K562 (cell line): ENCODE data around the gene ARSI. TPM values are rescaled to one million over a fixed set of nuclear protein-coding genes. Genes with fewer than 3 reads are reported as not detected.

Experiments
- CREM ChIP-seq: IDR thresholded peaks from 2 replicates; pipeline ENCODE4 v1.6.1; 2014; ENCODE audit warnings: antibody characterized with exemption, low read depth
- DACH1 ChIP-seq: fragments of 450-650 bp; IDR thresholded peaks from 2 replicates; pipeline ENCODE4 v1.6.1; 2018; ENCODE audit not compliant: partially characterized antibody
- DEAF1 ChIP-seq: fragments of 450-650 bp; formaldehyde crosslinking; IDR thresholded peaks from 2 replicates; pipeline ENCODE4 v1.4.0; 2020; ENCODE audit warnings: mild to moderate bottlenecking, moderate library complexity
- DMBX1 ChIP-seq: fragments of 250-450 bp; sonication (Bioruptor Pico); IDR thresholded peaks from 2 replicates; pipeline ENCODE4 v1.8.0; 2022; ENCODE audit warnings: inconsistent platforms, mild to moderate bottlenecking, moderate library complexity, borderline replicate concordance
- ELK1 ChIP-seq: sonication (generic); formaldehyde crosslinking; IDR thresholded peaks from 2 replicates; pipeline ENCODE4 v1.8.1; 2022; ENCODE audit warnings: missing genetic modification reagents
- FIP1L1 ChIP-seq: fragments of 200-400 bp; formaldehyde crosslinking; IDR thresholded peaks from 2 replicates; pipeline ENCODE4 v1.6.1; 2018; ENCODE audit warnings: mild to moderate bottlenecking, low read depth, low read length; ENCODE audit not compliant: poor library complexity, severe bottlenecking
- FOXJ2 ChIP-seq: fragments of 200-800 bp; sonication (Bioruptor generic); IDR thresholded peaks from 2 replicates; pipeline ENCODE4 v1.6.1; 2016; ENCODE audit warnings: missing genetic modification characterization, missing compliant biosample characterization
- HDGF ChIP-seq: fragments of 450-650 bp; IDR thresholded peaks from 2 replicates; pipeline ENCODE4 v1.6.1; 2016
- HNRNPH1 ChIP-seq: fragments of 200-400 bp; formaldehyde crosslinking; optimal IDR thresholded peaks from 2 replicates; pipeline ENCODE3; 2017; ENCODE audit warnings: low read depth, mild to moderate bottlenecking, low read length, moderate library complexity
- MAX ChIP-seq: sonication (generic); formaldehyde crosslinking; IDR thresholded peaks from 2 replicates; pipeline ENCODE4 v1.9.0; 2022; ENCODE audit warnings: mild to moderate bottlenecking, missing genetic modification reagents
- MCM5 ChIP-seq: fragments of 450-650 bp; IDR thresholded peaks from 2 replicates; pipeline ENCODE4 v1.6.1; 2016; ENCODE audit warnings: low read depth
- MXI1 ChIP-seq: IDR thresholded peaks from 2 replicates; pipeline ENCODE4 v1.6.1; 2011; ENCODE audit warnings: low read depth, mild to moderate bottlenecking, improper control_type of control experiment, low read length
- MYC ChIP-seq, 2 experiments: fragments of 250-450 bp in 1 of 2; sonication (Bioruptor Pico) in 1 of 2; IDR thresholded peaks; 2 replicates each; pipeline versions ENCODE4 v1.5.1 to v1.6.1; 2012 to 2021; ENCODE audit warnings: low read depth in 2 of 2, borderline replicate concordance in 1 of 2, improper control_type of control experiment in 1 of 2, low read length in 1 of 2, mild to moderate bottlenecking in 1 of 2, moderate library complexity in 1 of 2
- PRMT5 ChIP-seq: sonication (generic); formaldehyde crosslinking; IDR thresholded peaks from 2 replicates; pipeline ENCODE4 v1.5.0; 2020; ENCODE audit warnings: missing genetic modification reagents
- SRF ChIP-seq, 2 experiments: fragments of 250-450, 450-650 bp in 1 of 2; sonication (Bioruptor Pico) in 1 of 2; sonication (generic) in 1 of 2; formaldehyde crosslinking; IDR thresholded peaks; 2 replicates each; pipeline versions ENCODE4 v1.5.0 to v1.5.1; 2020 to 2022; ENCODE audit warnings: mild to moderate bottlenecking in 1 of 2, missing genetic modification reagents in 1 of 2
- SRSF7 ChIP-seq: fragments of 200-400 bp; formaldehyde crosslinking; optimal IDR thresholded peaks from 2 replicates; pipeline ENCODE3; 2017; ENCODE audit warnings: mild to moderate bottlenecking, low read depth, low read length
- TAF7 ChIP-seq: fragments of 450-650 bp; IDR thresholded peaks from 2 replicates; pipeline ENCODE4 v1.6.1; 2016; ENCODE audit warnings: missing genetic modification characterization, missing compliant biosample characterization
- TARDBP ChIP-seq: fragments of 450-650 bp; IDR thresholded peaks from 2 replicates; pipeline ENCODE4 v1.6.1; 2016
- TEAD2 ChIP-seq: fragments of 450-650 bp; IDR thresholded peaks from 2 replicates; pipeline ENCODE4 v1.6.1; 2016; ENCODE audit warnings: missing genetic modification characterization, control low read depth, missing compliant biosample characterization
- ZC3H8 ChIP-seq: fragments of 450-650 bp; IDR thresholded peaks from 2 replicates; pipeline ENCODE4 v1.6.1; 2017
- ZNF764 ChIP-seq: fragments of 250-450 bp; sonication (Bioruptor Pico); IDR thresholded peaks from 2 replicates; pipeline ENCODE4 v1.4.0; 2020; ENCODE audit warnings: low read depth, mild to moderate bottlenecking, moderate library complexity
- ZNF79 ChIP-seq: fragments of 250-450 bp; sonication (Bioruptor Pico); IDR thresholded peaks from 2 replicates; pipeline ENCODE4 v1.4.0; 2020; ENCODE audit warnings: low read depth, mild to moderate bottlenecking, moderate library complexity
- polyA plus RNA-seq, 8 experiments: library from polyadenylated mRNA; depleted of rRNA in 4 of 8; stranded (reverse) in 5 of 8; unstranded in 3 of 8; fragments of >200 nt; fragmentation: Nextera tagmentation in 2 of 8; fragmentation: Illumina TruSeq in 1 of 8; extraction: Ambion mirVana in 2 of 8; extraction: Trizol in 1 of 8; gene quantifications; 2 replicates each; pipeline versions ENCODE4 v1.2.1 to v1.2.3, GENCODE V29; 2011 to 2014; ENCODE audit warnings: inconsistent platforms in 1 of 8, missing spikeins in 1 of 8
- total RNA-seq, 7 experiments: library from RNA; depleted of rRNA in 6 of 7; stranded (reverse); fragments of >200 nt in 6 of 7; fragmentation: Illumina TruSeq in 2 of 7; extraction: Trizol in 2 of 7; gene quantifications; 2 replicates each; pipeline versions ENCODE4 v1.2.1 to v1.2.3, GENCODE V29; 2011 to 2021; ENCODE audit warnings: low replicate concordance in 1 of 7
- TF ChIP-seq, protein P1 (sequence below), 2 experiments: IDR thresholded peaks in 1 of 2; conservative IDR thresholded peaks in 1 of 2; 2 replicates each; pipeline ENCODE4 v1.6.1; 2016; ENCODE audit warnings: low read depth in 2 of 2, mild to moderate bottlenecking in 1 of 2, missing compliant biosample characterization in 1 of 2, missing genetic modification characterization in 1 of 2, moderate library complexity in 1 of 2

The ARSI gene
- total and polyA plus RNA-seq, 9 of the 15 experiments (the other 6 are each of a cell fraction or from before 2014, with no cell fraction given): 0.04 to 0.07 TPM; not detected in 7

- TF ChIP-seq MXI1 (no peak), MYC (IDR thresholded peaks at IDR 0.05; ENCODE audit: low read depth, low read length) (peak; percentile 47; the same call in 1 of the 2 replicates), MYC (CRISPR knock-in tag; IDR thresholded peaks at IDR 0.05; ENCODE audit: borderline replicate concordance, low read depth) (no peak), CREM (no peak), TEAD2 (no peak), ZNF79 (CRISPR knock-in tag) (no peak), TARDBP (no peak), MCM5 (no peak), ELK1 (CRISPR knock-in tag) (no peak), ZNF764 (no peak), HDGF (peak; percentile 63; the same call in 1 of the 2 replicates), MAX (CRISPR knock-in tag) (peak; percentile 96), DMBX1 (CRISPR knock-in tag) (no peak), HNRNPH1 (no peak), ZC3H8 (0 out of 2 replicates have a peak, but pooled peaks have one; percentile 29), FIP1L1 (no peak), TAF7 (no peak), SRF (CRISPR knock-in tag; IDR thresholded peaks at IDR 0.05) (no peak), SRSF7 (no peak), PRMT5 (CRISPR knock-in tag) (no peak), DACH1 (no peak), DEAF1 (CRISPR knock-in tag) (no peak), FOXJ2 (tag) (no peak)
- TF ChIP-seq, protein P1, sequence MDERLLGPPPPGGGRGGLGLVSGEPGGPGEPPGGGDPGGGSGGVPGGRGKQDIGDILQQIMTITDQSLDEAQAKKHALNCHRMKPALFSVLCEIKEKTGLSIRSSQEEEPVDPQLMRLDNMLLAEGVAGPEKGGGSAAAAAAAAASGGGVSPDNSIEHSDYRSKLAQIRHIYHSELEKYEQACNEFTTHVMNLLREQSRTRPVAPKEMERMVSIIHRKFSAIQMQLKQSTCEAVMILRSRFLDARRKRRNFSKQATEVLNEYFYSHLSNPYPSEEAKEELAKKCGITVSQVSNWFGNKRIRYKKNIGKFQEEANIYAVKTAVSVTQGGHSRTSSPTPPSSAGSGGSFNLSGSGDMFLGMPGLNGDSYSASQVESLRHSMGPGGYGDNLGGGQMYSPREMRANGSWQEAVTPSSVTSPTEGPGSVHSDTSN (CRISPR knock-in tag; IDR thresholded peaks at IDR 0.05; ENCODE audit: low read depth): no peak
- TF ChIP-seq, protein P1 (tag; conservative IDR thresholded peaks at IDR 0.05; ENCODE audit: low read depth): no peak
These were observed 9.4 kb downstream of the ARSI start (continued) for GRCh38 chr5:150293091-150293941.
